ENCODE results near the gene FGD4.

The FGD4 gene

GRCh38 chr12:32596030-32596429 lies 196.7 kb downstream of the FGD4 start (continued):
- TF ChIP-seq TSHZ2 (CRISPR knock-in tag; IDR thresholded peaks at IDR 0.05) (no peak), ARNTL (CRISPR knock-in tag; IDR thresholded peaks at IDR 0.05; ENCODE audit: borderline replicate concordance, low read depth) (no peak), ZNF70 (CRISPR knock-in tag; IDR thresholded peaks at IDR 0.05) (no peak)

GRCh38 chr12:32598688-32599087 lies 199.3 kb downstream of the FGD4 start:
- ATAC-seq: no peak
- TF ChIP-seq ZNF565 (CRISPR knock-in tag; conservative IDR thresholded peaks at IDR 0.05; ENCODE audit: low read depth) (no peak), TSHZ2 (CRISPR knock-in tag; IDR thresholded peaks at IDR 0.05) (no peak), GLIS3 (CRISPR knock-in tag; IDR thresholded peaks at IDR 0.05) (no peak), ZFP3 (CRISPR knock-in tag; IDR thresholded peaks at IDR 0.05) (no peak), ZNF8 (CRISPR knock-in tag; IDR thresholded peaks at IDR 0.05) (no peak)

GRCh38 chr12:32600681-32601080 lies 201.3 kb downstream of the FGD4 start:
- TF ChIP-seq BACH2 (CRISPR knock-in tag; IDR thresholded peaks at IDR 0.05; ENCODE audit: borderline replicate concordance) (no peak), TCF4 (CRISPR knock-in tag; IDR thresholded peaks at IDR 0.05; ENCODE audit: borderline replicate concordance) (no peak), ZNF8 (CRISPR knock-in tag; IDR thresholded peaks at IDR 0.05) (no peak), ZC3H10 (CRISPR knock-in tag; IDR thresholded peaks at IDR 0.05) (no peak), ZFP3 (CRISPR knock-in tag; IDR thresholded peaks at IDR 0.05) (no peak), ZNF565 (CRISPR knock-in tag; conservative IDR thresholded peaks at IDR 0.05; ENCODE audit: low read depth) (no peak), SNAI2 (CRISPR knock-in tag; IDR thresholded peaks at IDR 0.05) (no peak), ZNF70 (CRISPR knock-in tag; IDR thresholded peaks at IDR 0.05) (no peak), CSRNP3 (CRISPR knock-in tag; IDR thresholded peaks at IDR 0.05) (no peak), ESRRG (CRISPR knock-in tag; IDR thresholded peaks at IDR 0.05) (no peak), GLIS3 (CRISPR knock-in tag; IDR thresholded peaks at IDR 0.05) (no peak), TOX (CRISPR knock-in tag; IDR thresholded peaks at IDR 0.05; ENCODE audit: borderline replicate concordance) (no peak), OSR1 (CRISPR knock-in tag; IDR thresholded peaks at IDR 0.05) (no peak), ISL1 (CRISPR knock-in tag; IDR thresholded peaks at IDR 0.05) (no peak), CSDC2 (CRISPR knock-in tag; IDR thresholded peaks at IDR 0.05) (no peak), RARB (CRISPR knock-in tag; IDR thresholded peaks at IDR 0.05) (no peak), ARNTL (CRISPR knock-in tag; IDR thresholded peaks at IDR 0.05; ENCODE audit: borderline replicate concordance, low read depth) (no peak)

GRCh38 chr12:32603071-32603470 lies 203.7 kb downstream of the FGD4 start:
- ATAC-seq: no peak
- no peak for TF ChIP-seq ARNTL (CRISPR knock-in tag; IDR thresholded peaks at IDR 0.05; ENCODE audit: borderline replicate concordance, low read depth)
- no peak for TF ChIP-seq ESRRG (CRISPR knock-in tag; IDR thresholded peaks at IDR 0.05)
- TF ChIP-seq ZFP30 (CRISPR knock-in tag; IDR thresholded peaks at IDR 0.05): no peak
- no peak for TF ChIP-seq SNAI2 (CRISPR knock-in tag; IDR thresholded peaks at IDR 0.05)
- no peak for TF ChIP-seq POU6F1 (CRISPR knock-in tag; IDR thresholded peaks at IDR 0.05; ENCODE audit: borderline replicate concordance, low read depth)
- no peak for TF ChIP-seq ISL1 (CRISPR knock-in tag; IDR thresholded peaks at IDR 0.05)
- TF ChIP-seq TSHZ2 (CRISPR knock-in tag; IDR thresholded peaks at IDR 0.05): no peak
- no peak for TF ChIP-seq RARB (CRISPR knock-in tag; IDR thresholded peaks at IDR 0.05)

More at GRCh38 chr12:32600681-32601080, 201.3 kb downstream of the FGD4 start:
- ATAC-seq: no peak

Measured in SK-N-SH treated with all-trans-retinoic acid at 6 μM for 48 hours (cell line).